ENCODE measurements around the gene RAB25.
"Not testable (repeated sequence)": the region's sequence is repeated elsewhere in the genome, so short reads cannot be mapped to it uniquely, and the experiment has no call there.

RAB25 gene

GRCh38 chr1:156055281-156056048 is 5.5 kb upstream of the RAB25 start:
- no peak for DNase-seq

- no peak for DNase-seq
Measured at GRCh38 chr1:156056326-156056849, 4.6 kb upstream of the RAB25 start.

GRCh38 chr1:156062189-156062588 is 1.2 kb downstream of the RAB25 start:
- no peak for DNase-seq

GRCh38 chr1:156063997-156064285 is 3.0 kb downstream of the RAB25 start:
- no peak for DNase-seq

- DNase-seq: no peak
Measured at GRCh38 chr1:156064615-156065014, 3.7 kb downstream of the RAB25 start.

- no peak for DNase-seq
Measured at GRCh38 chr1:156065212-156065611, 4.3 kb downstream of the RAB25 start.

GRCh38 chr1:156065871-156066270 is 4.9 kb downstream of the RAB25 start:
- DNase-seq: no peak

- DNase-seq: no peak
Measured at GRCh38 chr1:156067262-156067661, 6.3 kb downstream of the RAB25 start.

- DNase-seq: no peak
Measured at GRCh38 chr1:156069490-156070455, 8.8 kb downstream of the RAB25 start.

GRCh38 chr1:156070548-156070947 is 9.6 kb downstream of the RAB25 start:
- no peak for DNase-seq

GRCh38 chr1:156071332-156071816 is 10.4 kb downstream of the RAB25 start:
- DNase-seq: not testable (repeated sequence)

GRCh38 chr1:156072251-156072650 is 11.3 kb downstream of the RAB25 start:
- no peak for DNase-seq

GRCh38 chr1:156073110-156073687 is 12.2 kb downstream of the RAB25 start:
- no peak for DNase-seq

- DNase-seq: no peak
Measured at GRCh38 chr1:156073740-156074139, 12.8 kb downstream of the RAB25 start.

- DNase-seq: no peak
Measured at GRCh38 chr1:156074661-156075060, 13.7 kb downstream of the RAB25 start.

- DNase-seq: no peak
Measured at GRCh38 chr1:156075162-156075561, 14.2 kb downstream of the RAB25 start.

- no peak for DNase-seq
Measured at GRCh38 chr1:156075775-156076204, 14.8 kb downstream of the RAB25 start.

GRCh38 chr1:156076609-156077429 is 15.9 kb downstream of the RAB25 start:
- no peak for DNase-seq

GRCh38 chr1:156077430-156077760 is 16.4 kb downstream of the RAB25 start:
- DNase-seq: no peak

GRCh38 chr1:156078728-156079127 is 17.8 kb downstream of the RAB25 start:
- no peak for DNase-seq

GRCh38 chr1:156079762-156080161 is 18.8 kb downstream of the RAB25 start:
- DNase-seq: no peak

- no peak for DNase-seq
Measured at GRCh38 chr1:156080241-156080862, 19.4 kb downstream of the RAB25 start.

Measured in activated CD8-positive, alpha-beta memory T cell treated with anti-CD3 and anti-CD28 coated beads, Interleukin-2, amount 50 U/mL, for 48 hours (primary cell).